Fibroblast of lung (primary cell): ENCODE measurements around the gene PLCG1.

Experiments
- CTCF ChIP-seq, 2 donors: IDR thresholded peaks in 1 of 2; conservative IDR thresholded peaks in 1 of 2; 1 replicate in 1 of 2; 2 replicates in 1 of 2; pipeline ENCODE4 v1.5.1; 2011 to 2012; ENCODE audit warnings: low read length in 2 of 2, control low read depth in 1 of 2, inconsistent platforms in 1 of 2, low read depth in 1 of 2, mild to moderate bottlenecking in 1 of 2
- EZH2 ChIP-seq: IDR thresholded peaks from 2 replicates; pipeline ENCODE4 v1.5.1; 2012; ENCODE audit warnings: low read length, control low read depth, mild to moderate bottlenecking; ENCODE audit errors: missing control alignments

- no peak for TF ChIP-seq EZH2
- no peak for TF ChIP-seq CTCF (conservative IDR thresholded peaks at IDR 0.05 in 1 of 2, IDR thresholded peaks at IDR 0.05 in 1 of 2; ENCODE audit: low read depth in 1 of 2, low read length in 2 of 2)
Observed at GRCh38 chr20:41126719-41127118, 10.6 kb upstream of the PLCG1 start.
